Keratinocyte (primary cell): ENCODE data around the gene RNF225. TPM values are rescaled to one million over a fixed set of nuclear protein-coding genes. Genes with fewer than 3 reads are reported as not detected.

Experiments
- DNase-seq: peaks from one replicate; pipeline ENCODE4 v3.0.0-alpha.2; 2011; ENCODE audit warnings: low read depth, missing footprints, low spot score
- FAIRE-seq: peaks from 2 replicates; lab custom pipeline; 2011; peaks lifted over from hg19 to GRCh38; lab: Jason Lieb, UNC
- H2AFZ ChIP-seq: 2 replicates; pipeline ENCODE4 v1.6.0; 2012; ENCODE audit warnings: low read length, control low read depth, inconsistent platforms; ENCODE audit not compliant: control insufficient read depth
- H3K27ac ChIP-seq: 2 replicates; pipeline ENCODE4 v1.5.1; 2011; ENCODE audit warnings: low read length; ENCODE audit not compliant: control insufficient read depth, insufficient read depth
- H3K27me3 ChIP-seq: 3 replicates; pipeline ENCODE4 v1.6.0; 2011; ENCODE audit warnings: low read length; ENCODE audit not compliant: control insufficient read depth, insufficient read depth; ENCODE audit errors: extremely low read depth
- H3K36me3 ChIP-seq, 2 experiments: 2 replicates in 1 of 2; 3 replicates in 1 of 2; pipeline ENCODE4 v1.5.1; 2011; ENCODE audit warnings: low read length in 2 of 2, mild to moderate bottlenecking in 1 of 2; ENCODE audit not compliant: control insufficient read depth in 2 of 2, insufficient read depth in 2 of 2; ENCODE audit errors: extremely low read depth in 1 of 2
- H3K4me1 ChIP-seq: 3 replicates; pipeline ENCODE4 v1.5.1; 2011; ENCODE audit warnings: low read length; ENCODE audit not compliant: control insufficient read depth, insufficient read depth; ENCODE audit errors: extremely low read depth
- H3K4me2 ChIP-seq: 3 replicates; pipeline ENCODE4 v1.6.0; 2011; ENCODE audit warnings: low read depth, low read length; ENCODE audit not compliant: control insufficient read depth, insufficient read depth; ENCODE audit errors: extremely low read depth
- H3K4me3 ChIP-seq, 3 experiments: fragments of 200-600 bp in 1 of 3; sonication (generic) in 1 of 3; 2 replicates in 2 of 3; 3 replicates in 1 of 3; pipeline ENCODE4 v1.5.1; 2011 to 2016; ENCODE audit warnings: low read length in 3 of 3, mild to moderate bottlenecking in 3 of 3, control low read depth in 2 of 3, inconsistent platforms in 1 of 3, low read depth in 1 of 3, mixed read lengths in 1 of 3, mixed run types in 1 of 3, moderate library complexity in 1 of 3; ENCODE audit not compliant: control insufficient read depth in 2 of 3, insufficient read depth in 2 of 3; ENCODE audit errors: extremely low read depth in 1 of 3
- H3K79me2 ChIP-seq: 2 replicates; pipeline ENCODE4 v1.6.0; 2012; ENCODE audit warnings: low read length; ENCODE audit not compliant: control insufficient read depth, insufficient read depth
- H3K9ac ChIP-seq: 3 replicates; pipeline ENCODE4 v1.6.0; 2011; ENCODE audit warnings: low read length; ENCODE audit not compliant: control insufficient read depth, insufficient read depth; ENCODE audit errors: extremely low read depth
- H3K9me1 ChIP-seq: 3 replicates; pipeline ENCODE4 v1.6.0; 2011; ENCODE audit warnings: low read length; ENCODE audit not compliant: control insufficient read depth, insufficient read depth; ENCODE audit errors: extremely low read depth
- H3K9me3 ChIP-seq: 2 replicates; pipeline ENCODE4 v1.5.1; 2012; ENCODE audit warnings: low read depth, low read length; ENCODE audit not compliant: control insufficient read depth
- H4K20me1 ChIP-seq: 3 replicates; pipeline ENCODE4 v1.6.0; 2011; ENCODE audit warnings: low read length; ENCODE audit not compliant: control insufficient read depth, insufficient read depth; ENCODE audit errors: extremely low read depth
- EZH2 ChIP-seq: IDR thresholded peaks from one replicate; pipeline ENCODE4 v1.6.1; 2012; ENCODE audit warnings: inconsistent platforms, mild to moderate bottlenecking, low read length, moderate library complexity
- dilution Hi-C: fragments of 300-500 bp; cut with MboI; formaldehyde crosslinking; loops from one replicate; pipeline ENCODE4 v1.7.0; 2020; ENCODE audit warnings: low sequenced_read_pairs; ENCODE audit not compliant: extremely low pct_ligation_motif_present
- polyA plus RNA-seq, 5 experiments: library from polyadenylated mRNA; depleted of rRNA in 3 of 5; stranded (reverse) in 3 of 5; stranded (forward) in 1 of 5; unstranded in 1 of 5; fragments of >200 nt; gene quantifications; 1 replicate in 1 of 5; 2 replicates in 3 of 5; 3 replicates in 1 of 5; pipeline versions ENCODE4 v1.2.1 to v1.2.3, GENCODE V29; 2011 to 2012; ENCODE audit warnings: missing spikeins in 2 of 5, low read depth in 1 of 5, low replicate concordance in 1 of 5
- TF ChIP-seq, protein P1 (sequence below), 3 experiments: IDR thresholded peaks in 1 of 3; conservative IDR thresholded peaks in 1 of 3; optimal IDR thresholded peaks in 1 of 3; 2 replicates in 2 of 3; 3 replicates in 1 of 3; pipeline versions ENCODE3 to v1.5.1; 2011; ENCODE audit warnings: low read length in 3 of 3, mild to moderate bottlenecking in 3 of 3, moderate library complexity in 2 of 3, control low read depth in 1 of 3, inconsistent platforms in 1 of 3; ENCODE audit not compliant: insufficient read depth in 2 of 3; ENCODE audit errors: extremely low read depth in 1 of 3

RNF225 gene
- polyA plus RNA-seq, 1 donor (not counting 4 experiments of a cell fraction or from before 2014, with no cell fraction given), result not detected

DNA sequence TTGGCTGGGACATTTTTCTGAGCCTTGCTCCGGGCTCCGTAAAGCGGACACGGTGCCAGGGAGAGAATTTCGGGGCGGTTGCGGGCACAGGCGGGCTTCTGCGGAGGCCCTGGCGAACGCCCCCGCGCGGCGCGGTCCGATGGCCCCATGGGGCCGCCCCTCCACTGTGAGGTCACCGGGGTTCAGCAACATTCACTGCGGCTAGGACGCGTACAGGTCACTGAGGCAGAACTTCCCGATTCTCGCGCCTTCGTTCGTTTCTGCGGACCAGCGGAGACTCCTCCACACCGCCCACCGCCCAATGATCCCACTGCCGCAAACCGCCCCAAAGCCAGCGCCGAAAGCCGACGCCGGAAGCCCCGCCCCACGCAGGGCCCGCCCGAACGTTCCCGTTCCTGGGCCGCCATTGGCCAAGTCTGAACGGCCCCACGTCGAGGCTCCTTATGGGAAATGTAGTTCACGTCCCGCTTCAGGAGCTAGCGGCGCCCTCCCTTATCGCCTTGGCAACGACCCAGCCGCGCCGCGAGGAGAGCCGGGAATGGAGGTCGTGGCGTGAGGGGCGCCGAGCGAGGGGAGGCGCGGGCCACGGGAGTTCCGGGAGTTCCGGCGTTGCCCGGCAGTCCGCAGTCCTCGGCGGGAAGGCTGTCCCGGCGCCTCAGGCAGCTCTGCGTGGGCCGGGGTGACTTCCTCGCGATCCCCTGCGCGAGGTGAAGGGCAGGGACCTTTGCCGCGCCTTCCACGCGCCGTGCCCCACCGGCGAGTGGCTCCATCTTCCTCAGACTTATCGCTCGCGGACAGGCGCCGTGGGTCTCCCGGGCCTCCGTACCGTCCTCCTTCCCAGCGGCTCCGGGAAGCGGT is 12.9 kb downstream of the RNF225 start, which contains the start of gene ZNF584:
ZNF584 (plus strand) TSS at position 498 of the 858 bp plus-strand sequence. CDS start 499 bp downstream, outside the sequence.
- H3K79me2 ChIP-seq, result peaks cover 36% of the 10 kb centered on the region
- DNase-seq (peak; percentile 73), FAIRE-seq (no peak)
- H3K4me3 ChIP-seq, result peak within 1 kb of the TSS; percentile 91 to 93 (median 93)
- H3K9ac ChIP-seq, result peak within 1 kb of the TSS; percentile 91
- no peaks in the 10 kb centered on the region for H3K27me3 ChIP-seq
- no peaks in the 10 kb centered on the region for H3K9me3 ChIP-seq
- peak within 1 kb of the TSS; percentile 87 for H3K27ac ChIP-seq
- H2AFZ ChIP-seq, result peak within 1 kb of the TSS; percentile 91
- H3K4me2 ChIP-seq, result peak within 1 kb of the TSS; percentile 99
- dilution Hi-C loops, result no loop called here
- H3K9me1 ChIP-seq, result peaks cover 4% of the 10 kb centered on the region
- TF ChIP-seq EZH2, result no peak
- TF ChIP-seq, protein P1, sequence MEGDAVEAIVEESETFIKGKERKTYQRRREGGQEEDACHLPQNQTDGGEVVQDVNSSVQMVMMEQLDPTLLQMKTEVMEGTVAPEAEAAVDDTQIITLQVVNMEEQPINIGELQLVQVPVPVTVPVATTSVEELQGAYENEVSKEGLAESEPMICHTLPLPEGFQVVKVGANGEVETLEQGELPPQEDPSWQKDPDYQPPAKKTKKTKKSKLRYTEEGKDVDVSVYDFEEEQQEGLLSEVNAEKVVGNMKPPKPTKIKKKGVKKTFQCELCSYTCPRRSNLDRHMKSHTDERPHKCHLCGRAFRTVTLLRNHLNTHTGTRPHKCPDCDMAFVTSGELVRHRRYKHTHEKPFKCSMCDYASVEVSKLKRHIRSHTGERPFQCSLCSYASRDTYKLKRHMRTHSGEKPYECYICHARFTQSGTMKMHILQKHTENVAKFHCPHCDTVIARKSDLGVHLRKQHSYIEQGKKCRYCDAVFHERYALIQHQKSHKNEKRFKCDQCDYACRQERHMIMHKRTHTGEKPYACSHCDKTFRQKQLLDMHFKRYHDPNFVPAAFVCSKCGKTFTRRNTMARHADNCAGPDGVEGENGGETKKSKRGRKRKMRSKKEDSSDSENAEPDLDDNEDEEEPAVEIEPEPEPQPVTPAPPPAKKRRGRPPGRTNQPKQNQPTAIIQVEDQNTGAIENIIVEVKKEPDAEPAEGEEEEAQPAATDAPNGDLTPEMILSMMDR (optimal IDR thresholded peaks at IDR 0.05 in 1 of 3, IDR thresholded peaks at IDR 0.05 in 1 of 3, conservative IDR thresholded peaks at IDR 0.05 in 1 of 3; ENCODE audit: extremely low read depth in 1 of 3, insufficient read depth in 2 of 3, low read length in 3 of 3), result peak in 1 of 3 experiments; percentile 37
- H3K4me1 ChIP-seq, result peaks cover 21% of the 10 kb centered on the region
- H4K20me1 ChIP-seq, result no peaks in the 10 kb centered on the region
- H3K36me3 ChIP-seq, result peaks cover 0 to 2% of the 10 kb centered on the region in 2 experiments

DNA sequence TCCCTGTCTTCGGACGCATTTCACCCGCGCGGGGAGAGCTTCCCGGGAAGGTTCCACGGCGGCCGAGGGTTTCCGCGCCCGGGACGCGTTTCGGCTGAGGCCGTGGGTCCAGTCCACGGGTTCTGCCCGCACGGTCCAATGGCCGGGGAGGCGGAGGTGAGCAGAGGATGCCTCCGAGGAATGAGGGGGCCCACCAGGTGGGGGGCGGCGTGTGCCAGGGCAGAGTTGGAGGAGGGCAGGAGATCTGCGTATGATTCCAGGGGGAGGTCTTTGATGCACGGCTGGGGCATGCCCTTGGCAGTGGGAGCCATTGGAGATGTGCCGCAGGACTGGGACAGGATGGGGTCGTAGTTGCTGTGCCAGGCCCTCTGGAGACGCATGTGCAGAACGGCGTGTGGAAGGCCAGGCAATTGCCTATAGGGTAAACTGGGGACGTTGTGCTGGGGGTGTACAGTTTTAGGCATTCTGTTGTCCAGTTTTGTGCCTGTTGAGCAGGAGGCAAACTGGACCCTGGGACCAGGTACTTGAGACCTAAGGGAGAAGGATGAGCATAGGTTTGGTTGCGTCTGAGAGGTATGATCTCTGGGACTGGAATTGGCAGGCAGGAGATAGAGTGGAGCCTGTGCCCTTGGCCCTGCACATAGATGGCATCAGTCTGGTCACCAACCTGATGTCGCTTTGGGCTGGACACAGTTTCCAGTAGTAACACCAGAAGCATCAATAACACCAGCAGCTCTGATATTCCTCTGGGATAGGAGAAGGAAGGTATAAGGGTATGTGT is 13.7 kb downstream of the RNF225 start:
- FAIRE-seq (no peak), DNase-seq (no peak)
- dilution Hi-C loops, result no loop called here
- Histone ChIP-seq H2AFZ (peak overlapping the region; percentile 91), H3K27me3 (no peaks in the 10 kb centered on the region), H3K9me1 (peaks cover 4% of the 10 kb centered on the region), H3K4me3 (peak overlapping the region; percentile 91 to 93 (median 93)), H3K9ac (peak overlapping the region; percentile 91), H3K79me2 (peaks cover 36% of the 10 kb centered on the region), H3K36me3 (peaks cover 0 to 2% of the 10 kb centered on the region in 2 experiments), H3K27ac (peak overlapping the region; percentile 87), H4K20me1 (no peaks in the 10 kb centered on the region), H3K9me3 (no peaks in the 10 kb centered on the region), H3K4me1 (peaks cover 21% of the 10 kb centered on the region), H3K4me2 (peak overlapping the region; percentile 99)
- TF ChIP-seq, protein P1 (optimal IDR thresholded peaks at IDR 0.05 in 1 of 3, IDR thresholded peaks at IDR 0.05 in 1 of 3, conservative IDR thresholded peaks at IDR 0.05 in 1 of 3; ENCODE audit: extremely low read depth in 1 of 3, insufficient read depth in 2 of 3, low read length in 3 of 3), result no peak
- TF ChIP-seq EZH2, result no peak
